HK-2 (cell line): ENCODE results near the gene MAGI2.
A peak's percentile ranks its signal among the peaks of the same experiment; 100 is the strongest.

Experiments
- DNase-seq: peaks from one replicate; pipeline ENCODE4 v3.0.0-alpha.2; 2018; ENCODE audit not compliant: unreplicated experiment

MAGI2 gene

GRCh38 chr7:78736548-78736947 lies 716.9 kb downstream of the MAGI2 start:
- no peak for DNase-seq

GRCh38 chr7:78734626-78735025 lies 718.8 kb downstream of the MAGI2 start:
- peak; percentile 3 for DNase-seq

GRCh38 chr7:78720066-78720465 lies 733.4 kb downstream of the MAGI2 start:
- DNase-seq: no peak

GRCh38 chr7:78718212-78718611 lies 735.3 kb downstream of the MAGI2 start:
- DNase-seq: no peak

GRCh38 chr7:78716876-78717275 lies 736.6 kb downstream of the MAGI2 start:
- no peak for DNase-seq

- no peak for DNase-seq
Measured at GRCh38 chr7:78714356-78714755, 739.1 kb downstream of the MAGI2 start.

GRCh38 chr7:78712111-78712510 lies 741.4 kb downstream of the MAGI2 start:
- DNase-seq: no peak

GRCh38 chr7:78709658-78710057 lies 743.8 kb downstream of the MAGI2 start:
- DNase-seq: no peak

GRCh38 chr7:78704504-78704903 lies 749.0 kb downstream of the MAGI2 start:
- no peak for DNase-seq

GRCh38 chr7:78703391-78703790 lies 750.1 kb downstream of the MAGI2 start:
- DNase-seq: no peak

- no peak for DNase-seq
Measured at GRCh38 chr7:78702770-78703169, 750.7 kb downstream of the MAGI2 start.

GRCh38 chr7:78695826-78696225 lies 757.6 kb downstream of the MAGI2 start:
- DNase-seq: no peak

- DNase-seq: no peak
Measured at GRCh38 chr7:78691584-78691983, 761.9 kb downstream of the MAGI2 start.

GRCh38 chr7:78690174-78690573 lies 763.3 kb downstream of the MAGI2 start:
- no peak for DNase-seq

- DNase-seq: no peak
Measured at GRCh38 chr7:78688376-78688775, 765.1 kb downstream of the MAGI2 start.

- DNase-seq: no peak
Measured at GRCh38 chr7:78686189-78686588, 767.3 kb downstream of the MAGI2 start.

GRCh38 chr7:78684201-78684600 lies 769.3 kb downstream of the MAGI2 start:
- DNase-seq: no peak

- no peak for DNase-seq
Measured at GRCh38 chr7:78683566-78683965, 769.9 kb downstream of the MAGI2 start.

GRCh38 chr7:78679112-78679876 lies 774.2 kb downstream of the MAGI2 start:
- no peak for DNase-seq

GRCh38 chr7:78677391-78677790 lies 776.1 kb downstream of the MAGI2 start:
- DNase-seq: no peak

- DNase-seq: no peak
Measured at GRCh38 chr7:78675511-78675910, 778.0 kb downstream of the MAGI2 start.

GRCh38 chr7:78673272-78673671 lies 780.2 kb downstream of the MAGI2 start:
- no peak for DNase-seq

- DNase-seq: no peak
Measured at GRCh38 chr7:78662939-78663338, 790.5 kb downstream of the MAGI2 start.

GRCh38 chr7:78649976-78650375 lies 803.5 kb downstream of the MAGI2 start:
- no peak for DNase-seq
